ENCODE results near the gene CENPV.

DNA sequence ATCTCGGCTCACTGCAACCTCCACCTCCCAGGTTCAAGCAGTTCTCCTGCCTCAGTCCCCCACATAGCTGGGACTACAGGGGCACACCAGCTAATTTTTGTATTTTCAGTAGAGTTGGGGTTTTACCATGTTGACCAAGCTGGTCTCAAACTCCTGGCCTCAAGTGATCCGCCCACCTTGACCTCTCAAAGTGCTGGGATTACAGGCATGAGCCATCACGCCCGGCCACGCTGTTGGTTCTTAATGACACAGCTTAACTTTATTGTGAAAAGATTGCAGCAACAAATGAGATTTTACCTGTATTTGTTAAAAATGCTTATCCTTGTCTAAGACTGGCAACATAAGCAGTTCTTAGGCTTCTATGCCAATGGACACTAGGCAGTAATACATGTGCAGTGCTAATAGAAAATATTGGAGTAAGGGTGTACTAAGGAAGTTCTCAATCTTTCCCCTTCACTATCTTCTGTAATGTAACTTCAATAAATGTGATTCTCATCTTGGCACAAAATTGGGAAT, 30.6 kb upstream of the CENPV start:
- TF ChIP-seq, protein P1, sequence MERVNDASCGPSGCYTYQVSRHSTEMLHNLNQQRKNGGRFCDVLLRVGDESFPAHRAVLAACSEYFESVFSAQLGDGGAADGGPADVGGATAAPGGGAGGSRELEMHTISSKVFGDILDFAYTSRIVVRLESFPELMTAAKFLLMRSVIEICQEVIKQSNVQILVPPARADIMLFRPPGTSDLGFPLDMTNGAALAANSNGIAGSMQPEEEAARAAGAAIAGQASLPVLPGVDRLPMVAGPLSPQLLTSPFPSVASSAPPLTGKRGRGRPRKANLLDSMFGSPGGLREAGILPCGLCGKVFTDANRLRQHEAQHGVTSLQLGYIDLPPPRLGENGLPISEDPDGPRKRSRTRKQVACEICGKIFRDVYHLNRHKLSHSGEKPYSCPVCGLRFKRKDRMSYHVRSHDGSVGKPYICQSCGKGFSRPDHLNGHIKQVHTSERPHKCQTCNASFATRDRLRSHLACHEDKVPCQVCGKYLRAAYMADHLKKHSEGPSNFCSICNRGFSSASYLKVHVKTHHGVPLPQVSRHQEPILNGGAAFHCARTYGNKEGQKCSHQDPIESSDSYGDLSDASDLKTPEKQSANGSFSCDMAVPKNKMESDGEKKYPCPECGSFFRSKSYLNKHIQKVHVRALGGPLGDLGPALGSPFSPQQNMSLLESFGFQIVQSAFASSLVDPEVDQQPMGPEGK (CRISPR knock-in tag; IDR thresholded peaks at IDR 0.05; ENCODE audit: borderline replicate concordance) = no peak
- TF ChIP-seq ISL1 (CRISPR knock-in tag; IDR thresholded peaks at IDR 0.05) (no peak), RARB (CRISPR knock-in tag; IDR thresholded peaks at IDR 0.05) (no peak)

Data from SK-N-SH treated with all-trans-retinoic acid at 6 μM for 48 hours (cell line).